ENCODE measurements around the gene C13orf46. TPM values are rescaled to one million over a fixed set of nuclear protein-coding genes. Genes with fewer than 3 reads are reported as not detected.

C13orf46 gene
- total RNA-seq, 1 donor: 0.27 TPM

- TF ChIP-seq CTCF (IDR thresholded peaks at IDR 0.05; ENCODE audit: insufficient read depth, low read length): no peak
- DNase-seq (ENCODE audit: low read depth): no peak
- H3K4me3 ChIP-seq (ENCODE audit: low read depth, low read length): no peak overlapping the region
These were observed 23.2 kb downstream of the C13orf46 start for GRCh38 chr13:113950451-113951245.

GRCh38 chr13:113949546-113949945, 24.3 kb downstream of the C13orf46 start:
- DNase-seq (ENCODE audit: low read depth): no peak
- H3K4me3 ChIP-seq (ENCODE audit: low read depth, low read length): no peak overlapping the region
- TF ChIP-seq CTCF (IDR thresholded peaks at IDR 0.05; ENCODE audit: insufficient read depth, low read length): no peak

GRCh38 chr13:113948034-113948742, 25.7 kb downstream of the C13orf46 start:
- no peak for TF ChIP-seq CTCF (IDR thresholded peaks at IDR 0.05; ENCODE audit: insufficient read depth, low read length)
- no peak overlapping the region for H3K4me3 ChIP-seq (ENCODE audit: low read depth, low read length)
- DNase-seq (ENCODE audit: low read depth): no peak

- peak; percentile 74 for DNase-seq (ENCODE audit: low read depth)
- peak; percentile 92 for TF ChIP-seq CTCF (IDR thresholded peaks at IDR 0.05; ENCODE audit: insufficient read depth, low read length)
- H3K4me3 ChIP-seq (ENCODE audit: low read depth, low read length): no peak overlapping the region
These were observed 26.4 kb downstream of the C13orf46 start for GRCh38 chr13:113947311-113948033.

DNA sequence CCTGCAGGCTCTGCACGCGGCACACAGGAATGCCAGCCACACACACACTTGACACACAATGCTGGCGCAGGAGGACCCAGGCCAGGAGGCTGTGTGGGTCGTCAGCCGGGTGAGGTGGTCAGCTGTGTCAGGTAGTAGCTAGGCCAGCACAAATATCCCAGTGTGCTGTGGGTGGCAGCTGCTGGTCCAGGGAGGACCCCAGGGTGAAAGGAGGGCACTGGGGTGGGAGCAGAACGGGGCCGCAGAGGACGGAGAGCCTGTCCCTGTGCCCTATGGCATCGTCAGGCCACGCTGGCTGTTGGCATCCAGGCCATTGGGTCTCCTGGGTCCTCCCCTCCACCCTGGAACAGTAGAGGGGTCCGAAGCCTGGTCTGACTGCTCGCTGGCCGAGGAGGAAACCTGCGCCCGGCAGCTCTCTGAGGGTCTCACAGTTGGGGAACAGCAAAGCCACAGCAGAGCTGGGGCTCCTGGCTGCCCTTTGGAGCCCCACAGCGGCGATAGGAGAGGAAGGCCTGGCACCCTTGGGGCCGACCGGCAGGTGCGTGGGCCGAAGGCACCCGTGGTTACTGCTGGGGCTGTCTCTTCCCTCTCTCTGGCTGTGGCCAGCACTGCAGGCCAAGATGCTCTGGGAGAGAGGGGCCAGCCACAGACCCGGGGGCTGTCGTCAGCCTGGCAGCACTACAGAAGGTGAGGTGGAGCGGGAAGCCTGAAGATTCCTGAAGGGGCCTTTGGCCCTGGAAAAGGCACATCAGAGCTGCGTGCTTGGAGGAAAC, 27.3 kb downstream of the C13orf46 start:
- DNase-seq (ENCODE audit: low read depth): no peak
- TF ChIP-seq CTCF (IDR thresholded peaks at IDR 0.05; ENCODE audit: insufficient read depth, low read length): no peak
- H3K4me3 ChIP-seq (ENCODE audit: low read depth, low read length): no peak overlapping the region

DNA sequence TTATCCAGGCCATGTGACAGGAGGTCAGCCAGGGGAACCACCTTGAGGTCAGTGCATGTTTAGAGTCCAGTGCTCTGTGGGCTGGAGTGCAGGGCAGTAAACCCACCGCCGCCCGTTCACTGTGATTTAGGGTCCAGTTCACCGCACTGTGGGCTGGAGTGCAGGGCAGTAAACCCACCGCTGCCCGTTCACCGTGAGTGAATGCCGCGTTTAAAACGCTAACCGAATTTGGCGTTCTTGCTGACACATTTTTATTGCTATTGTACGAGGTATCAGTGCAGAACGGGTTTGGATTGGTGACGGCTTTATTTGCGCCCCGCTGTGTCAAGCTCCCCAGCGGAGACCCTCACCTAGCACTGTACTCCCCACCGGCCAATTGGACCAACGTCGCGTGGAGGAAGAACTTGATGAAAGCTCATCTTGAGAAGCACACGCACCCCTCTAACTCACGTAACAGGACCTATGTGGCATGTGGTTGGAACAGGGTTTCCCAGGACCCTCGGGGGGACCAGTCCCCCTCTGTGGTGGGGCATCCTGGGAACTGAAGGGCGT, 27.9 kb downstream of the C13orf46 start:
- H3K4me3 ChIP-seq (ENCODE audit: low read depth, low read length): no peak overlapping the region
- TF ChIP-seq CTCF (IDR thresholded peaks at IDR 0.05; ENCODE audit: insufficient read depth, low read length): no peak
- DNase-seq (ENCODE audit: low read depth): no peak

Data from fibroblast of the aortic adventitia (primary cell).